PC-9 (cell line): ENCODE measurements around the gene CSF1. TPM values are rescaled to one million over a fixed set of nuclear protein-coding genes. Genes with fewer than 3 reads are reported as not detected.
A peak's percentile ranks its signal among the peaks of the same experiment; 100 is the strongest.

ENCODE experiments used
- BruUV-seq: library from RNA; stranded (reverse); fragments of 400-500 nt; replicated peaks from 2 replicates; lab custom pipeline; 2021; lab: Mats Ljungman, UMichigan
- CTCF ChIA-PET: fragments of 300-600 bp; sonication (Branson Sonifier 250); formaldehyde crosslinking; loops from one replicate; lab custom pipeline; 2022; ENCODE audit warnings: antibody characterized with exemption; lab: Charles Lee
- POLR2A ChIA-PET: fragments of 300-600 bp; sonication (Branson Sonifier 250); formaldehyde crosslinking; loops from one replicate; lab custom pipeline; 2022; ENCODE audit warnings: antibody characterized with exemption; ENCODE audit not compliant: unreplicated experiment; lab: Charles Lee
- DNase-seq, 2 experiments: peaks; one replicate each; pipeline versions ENCODE4 v3.0.0 to v3.0.0-alpha.2; 2015 to 2022; ENCODE audit warnings: mixed read lengths in 1 of 2
- H2AFZ ChIP-seq: fragments of 200-600 bp; sonication (generic); 2 replicates; pipeline ENCODE4 v1.8.1; 2017; ENCODE audit warnings: antibody characterized with exemption
- H3F3A ChIP-seq: fragments of 200-600 bp; sonication (generic); 2 replicates; pipeline ENCODE4 v1.8.1; 2017; ENCODE audit warnings: antibody characterized with exemption, mild to moderate bottlenecking, low read depth; ENCODE audit not compliant: insufficient read depth
- H3K27ac ChIP-seq: fragments of 200-600 bp; sonication (generic); 2 replicates; pipeline ENCODE4 v1.6.1; 2016; ENCODE audit warnings: mixed run types
- H3K27me3 ChIP-seq: fragments of 200-600 bp; sonication (generic); 2 replicates; pipeline ENCODE4 v1.6.1; 2016; ENCODE audit warnings: low read depth, mixed run types; ENCODE audit not compliant: insufficient read depth
- H3K36me3 ChIP-seq: fragments of 200-600 bp; sonication (generic); 2 replicates; pipeline ENCODE4 v1.6.1; 2016; ENCODE audit warnings: low read depth, mixed run types
- H3K4me1 ChIP-seq: fragments of 200-600 bp; sonication (generic); replicated peaks from 2 replicates; pipeline ENCODE4 v1.6.1; 2016; ENCODE audit warnings: mixed run types; ENCODE audit not compliant: insufficient read depth
- H3K4me2 ChIP-seq: fragments of 200-600 bp; sonication (generic); 2 replicates; pipeline ENCODE4 v1.6.1; 2017; ENCODE audit warnings: mixed run types
- H3K4me3 ChIP-seq: fragments of 200-600 bp; sonication (generic); 2 replicates; pipeline ENCODE4 v1.6.1; 2016; ENCODE audit warnings: mixed run types
- H3K79me2 ChIP-seq: fragments of 200-600 bp; sonication (generic); 2 replicates; pipeline ENCODE4 v1.6.1; 2017; ENCODE audit warnings: low read depth, mixed run types
- H3K9me2 ChIP-seq: fragments of 200-600 bp; sonication (generic); 2 replicates; pipeline ENCODE4 v1.8.1; 2017; ENCODE audit warnings: mild to moderate bottlenecking; ENCODE audit not compliant: insufficient read depth
- H3K9me3 ChIP-seq: fragments of 200-600 bp; sonication (generic); 2 replicates; pipeline ENCODE4 v1.8.1; 2016; ENCODE audit warnings: low read depth; ENCODE audit not compliant: insufficient read depth
- H4K20me1 ChIP-seq: fragments of 200-600 bp; sonication (generic); 2 replicates; pipeline ENCODE4 v1.8.1; 2017; ENCODE audit not compliant: insufficient read depth
- CTCF ChIP-seq: fragments of 200-600 bp; sonication (generic); conservative IDR thresholded peaks from 2 replicates; pipeline ENCODE4 v1.6.1; 2017; ENCODE audit warnings: mixed run types, antibody characterized with exemption, mild to moderate bottlenecking, moderate library complexity
- EZH2 ChIP-seq: fragments of 200-600 bp; sonication (generic); IDR thresholded peaks from 2 replicates; pipeline ENCODE4 v1.8.0; 2017; ENCODE audit warnings: antibody characterized with exemption, low read depth
- intact Hi-C: fragments of 100-400 bp; cut with micrococcal nuclease; formaldehyde crosslinking; loops from one replicate; pipeline ENCODE4 v1.10.0; 2022; ENCODE audit not compliant: unreplicated experiment
- total RNA-seq: library from RNA; stranded (reverse); gene quantifications from 2 replicates; pipeline ENCODE4 v1.2.3, GENCODE V29; 2021

CSF1 gene
- total RNA-seq, 1 experiment from 2014 or later = 29.8 TPM

- no TSS peak for BruUV-seq
- POLR2A ChIA-PET = no interaction called here
- H3K27me3 ChIP-seq = no peaks in the 10 kb centered on the region
- no peaks in the 10 kb centered on the region for H3K9me3 ChIP-seq
- peaks cover 62% of the 10 kb centered on the region for H3K36me3 ChIP-seq
- CTCF ChIA-PET = no interaction called here
- H3K4me3 ChIP-seq = no peak overlapping the region
- H3F3A ChIP-seq = peaks cover 61% of the 10 kb centered on the region
- no peaks in the 10 kb centered on the region for H4K20me1 ChIP-seq
- no peak for DNase-seq
- intact Hi-C loops = no loop called here
- no peak overlapping the region for H2AFZ ChIP-seq
- no peaks in the 10 kb centered on the region for H3K79me2 ChIP-seq
- no peak for TF ChIP-seq CTCF
- TF ChIP-seq EZH2 = no peak
- H3K9me2 ChIP-seq = no peaks in the 10 kb centered on the region
- no peak overlapping the region for H3K27ac ChIP-seq
- H3K4me1 ChIP-seq = peaks cover 54% of the 10 kb centered on the region
- no peak overlapping the region for H3K4me2 ChIP-seq
These were observed 16.7 kb downstream of the CSF1 start for GRCh38 chr1:109927356-109927755.

DNA sequence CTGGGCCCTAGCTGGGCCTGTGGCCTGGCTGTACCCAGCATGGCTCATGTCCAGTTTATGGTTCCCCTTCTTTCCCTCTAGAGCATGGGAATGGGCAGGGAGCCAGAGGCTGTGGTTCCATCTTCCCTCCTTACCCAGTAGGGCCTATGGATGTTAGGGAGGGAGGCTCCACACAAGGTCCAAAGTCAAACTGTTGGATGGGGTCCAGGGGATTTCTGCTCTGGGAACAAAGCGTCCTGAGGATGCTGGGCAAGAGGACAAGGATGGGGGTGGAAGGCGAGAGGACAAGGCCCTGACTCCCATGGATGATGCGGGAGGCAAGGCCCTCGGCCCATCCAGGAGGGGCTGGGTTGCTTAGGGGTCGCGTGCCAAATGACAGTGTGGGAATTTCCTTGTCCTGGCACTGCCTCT is 17.3 kb downstream of the CSF1 start:
- intact Hi-C loops = no loop called here
- peaks cover 65% of the 10 kb centered on the region for H3F3A ChIP-seq
- DNase-seq = no peak
- no peak overlapping the region for H3K4me3 ChIP-seq
- H3K27me3 ChIP-seq = no peaks in the 10 kb centered on the region
- no peak overlapping the region for H3K4me2 ChIP-seq
- peaks cover 59% of the 10 kb centered on the region for H3K4me1 ChIP-seq
- POLR2A ChIA-PET = no interaction called here
- no peak for TF ChIP-seq CTCF
- TF ChIP-seq EZH2 = no peak
- no TSS peak for BruUV-seq
- no peaks in the 10 kb centered on the region for H3K9me2 ChIP-seq
- CTCF ChIA-PET = no interaction called here
- no peaks in the 10 kb centered on the region for H3K9me3 ChIP-seq
- H2AFZ ChIP-seq = no peak overlapping the region
- H3K27ac ChIP-seq = 0 out of 2 replicates have a peak overlapping the region, but pooled peaks have one; percentile 80
- peaks cover 57% of the 10 kb centered on the region for H3K36me3 ChIP-seq
- no peaks in the 10 kb centered on the region for H3K79me2 ChIP-seq
- H4K20me1 ChIP-seq = no peaks in the 10 kb centered on the region

GRCh38 chr1:109928591-109929111 is 18.0 kb downstream of the CSF1 start:
- intact Hi-C loops = no loop called here
- Histone ChIP-seq H3K36me3 (peaks cover 49% of the 10 kb centered on the region), H3K4me3 (no peak overlapping the region), H3K4me2 (no peak overlapping the region), H3F3A (peaks cover 65% of the 10 kb centered on the region), H3K4me1 (peaks cover 67% of the 10 kb centered on the region), H4K20me1 (no peaks in the 10 kb centered on the region), H3K9me3 (no peaks in the 10 kb centered on the region), H3K27ac (peak overlapping the region; percentile 80), H3K79me2 (no peaks in the 10 kb centered on the region), H2AFZ (no peak overlapping the region), H3K27me3 (no peaks in the 10 kb centered on the region), H3K9me2 (no peaks in the 10 kb centered on the region)
- peak in 1 of 2 experiments; percentile 48 for DNase-seq
- ChIA-PET POLR2A (no interaction called here), CTCF (no interaction called here)
- no TSS peak for BruUV-seq
- TF ChIP-seq EZH2 (no peak), CTCF (no peak)
